HL-60 (cell line): ENCODE results near the gene VDR.
A peak's percentile ranks its signal among the peaks of the same experiment; 100 is the strongest.

Experiments
- DNase-seq, 2 experiments: peaks; one replicate each; pipeline ENCODE4 v3.0.0-alpha.2; 2010 to 2020; ENCODE audit warnings: low read depth in 1 of 2, low spot score in 1 of 2
- H3K27ac ChIP-seq: fragments of 250-450 bp; sonication (Bioruptor Pico); replicated peaks from 2 replicates; pipeline ENCODE4 v1.5.1; 2020; ENCODE audit warnings: mild to moderate bottlenecking, moderate library complexity
- H3K27me3 ChIP-seq: fragments of 250-450 bp; sonication (Bioruptor Pico); 2 replicates; pipeline ENCODE4 v1.5.1; 2021; ENCODE audit warnings: mild to moderate bottlenecking, moderate library complexity; ENCODE audit not compliant: insufficient read depth, poor library complexity, severe bottlenecking
- H3K4me3 ChIP-seq: replicated peaks from 2 replicates; pipeline ENCODE4 v1.5.1; 2011; ENCODE audit warnings: mild to moderate bottlenecking, control low read depth, low read length; ENCODE audit not compliant: insufficient read depth
- GABPA ChIP-seq: IDR thresholded peaks from 2 replicates; pipeline ENCODE4 v1.6.1; 2012; ENCODE audit warnings: low read depth
- POLR2AphosphoS5 ChIP-seq: IDR thresholded peaks from 2 replicates; pipeline ENCODE4 v1.6.1; 2012; ENCODE audit warnings: low read depth
- SPI1 ChIP-seq: IDR thresholded peaks from 2 replicates; pipeline ENCODE4 v1.6.1; 2012; ENCODE audit warnings: low read depth, mild to moderate bottlenecking, borderline replicate concordance
- TF ChIP-seq, protein P1 (sequence below): IDR thresholded peaks from 2 replicates; pipeline ENCODE4 v1.6.1; 2012; ENCODE audit warnings: low read depth; ENCODE audit not compliant: insufficient replicate concordance
- TF ChIP-seq, protein P2 (sequence below): IDR thresholded peaks from one replicate; pipeline ENCODE4 v1.5.1; 2011; ENCODE audit warnings: low read length, control low read depth, inconsistent platforms; ENCODE audit not compliant: insufficient read depth

VDR gene

DNA sequence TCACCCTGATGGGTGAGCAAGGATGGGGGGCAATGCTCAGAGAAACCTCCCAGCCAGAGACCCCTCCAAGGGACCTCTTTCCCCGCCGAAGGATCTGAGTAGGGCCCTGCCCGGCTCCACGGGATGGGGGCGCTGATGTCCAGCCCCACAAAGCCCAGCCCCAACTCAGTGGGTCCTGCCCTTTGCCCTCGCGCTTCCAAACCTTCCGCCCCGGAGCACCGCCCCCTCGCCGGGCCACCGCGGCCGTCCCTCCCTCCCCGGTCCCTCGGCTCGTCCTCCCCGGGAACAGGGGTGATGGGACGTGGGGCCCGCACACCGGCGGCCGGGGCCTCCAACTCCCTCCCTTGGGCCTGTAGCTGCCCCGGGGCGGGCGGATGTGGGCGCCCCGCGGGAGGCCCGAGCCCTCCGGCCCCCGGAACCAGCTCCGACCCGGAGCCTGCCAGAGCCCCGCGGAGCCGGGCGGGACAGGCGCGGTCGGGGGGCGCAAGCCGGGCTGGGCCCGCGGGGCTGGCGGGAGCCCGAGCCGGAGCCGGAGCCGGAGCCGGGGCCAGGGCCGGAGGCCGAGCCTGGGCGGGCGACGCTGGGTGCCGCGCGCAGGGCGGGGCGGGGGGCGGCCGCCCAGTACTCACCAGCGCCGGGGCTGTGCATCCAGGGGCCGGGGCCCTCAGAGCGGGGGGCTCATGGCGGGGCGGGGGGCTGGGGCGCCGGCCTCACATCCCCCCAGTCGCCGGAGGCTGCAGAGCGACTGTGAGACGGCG lies 85.5 kb downstream of the VDR start:
- Histone ChIP-seq H3K4me3 (peak overlapping the region; percentile 55), H3K27ac (peak overlapping the region; percentile 34), H3K27me3 (no peaks in the 10 kb centered on the region)
- TF ChIP-seq GABPA (no peak), POLR2AphosphoS5 (no peak), SPI1 (no peak)
- TF ChIP-seq, protein P1, sequence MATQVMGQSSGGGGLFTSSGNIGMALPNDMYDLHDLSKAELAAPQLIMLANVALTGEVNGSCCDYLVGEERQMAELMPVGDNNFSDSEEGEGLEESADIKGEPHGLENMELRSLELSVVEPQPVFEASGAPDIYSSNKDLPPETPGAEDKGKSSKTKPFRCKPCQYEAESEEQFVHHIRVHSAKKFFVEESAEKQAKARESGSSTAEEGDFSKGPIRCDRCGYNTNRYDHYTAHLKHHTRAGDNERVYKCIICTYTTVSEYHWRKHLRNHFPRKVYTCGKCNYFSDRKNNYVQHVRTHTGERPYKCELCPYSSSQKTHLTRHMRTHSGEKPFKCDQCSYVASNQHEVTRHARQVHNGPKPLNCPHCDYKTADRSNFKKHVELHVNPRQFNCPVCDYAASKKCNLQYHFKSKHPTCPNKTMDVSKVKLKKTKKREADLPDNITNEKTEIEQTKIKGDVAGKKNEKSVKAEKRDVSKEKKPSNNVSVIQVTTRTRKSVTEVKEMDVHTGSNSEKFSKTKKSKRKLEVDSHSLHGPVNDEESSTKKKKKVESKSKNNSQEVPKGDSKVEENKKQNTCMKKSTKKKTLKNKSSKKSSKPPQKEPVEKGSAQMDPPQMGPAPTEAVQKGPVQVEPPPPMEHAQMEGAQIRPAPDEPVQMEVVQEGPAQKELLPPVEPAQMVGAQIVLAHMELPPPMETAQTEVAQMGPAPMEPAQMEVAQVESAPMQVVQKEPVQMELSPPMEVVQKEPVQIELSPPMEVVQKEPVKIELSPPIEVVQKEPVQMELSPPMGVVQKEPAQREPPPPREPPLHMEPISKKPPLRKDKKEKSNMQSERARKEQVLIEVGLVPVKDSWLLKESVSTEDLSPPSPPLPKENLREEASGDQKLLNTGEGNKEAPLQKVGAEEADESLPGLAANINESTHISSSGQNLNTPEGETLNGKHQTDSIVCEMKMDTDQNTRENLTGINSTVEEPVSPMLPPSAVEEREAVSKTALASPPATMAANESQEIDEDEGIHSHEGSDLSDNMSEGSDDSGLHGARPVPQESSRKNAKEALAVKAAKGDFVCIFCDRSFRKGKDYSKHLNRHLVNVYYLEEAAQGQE = no peak
- TF ChIP-seq, protein P2, sequence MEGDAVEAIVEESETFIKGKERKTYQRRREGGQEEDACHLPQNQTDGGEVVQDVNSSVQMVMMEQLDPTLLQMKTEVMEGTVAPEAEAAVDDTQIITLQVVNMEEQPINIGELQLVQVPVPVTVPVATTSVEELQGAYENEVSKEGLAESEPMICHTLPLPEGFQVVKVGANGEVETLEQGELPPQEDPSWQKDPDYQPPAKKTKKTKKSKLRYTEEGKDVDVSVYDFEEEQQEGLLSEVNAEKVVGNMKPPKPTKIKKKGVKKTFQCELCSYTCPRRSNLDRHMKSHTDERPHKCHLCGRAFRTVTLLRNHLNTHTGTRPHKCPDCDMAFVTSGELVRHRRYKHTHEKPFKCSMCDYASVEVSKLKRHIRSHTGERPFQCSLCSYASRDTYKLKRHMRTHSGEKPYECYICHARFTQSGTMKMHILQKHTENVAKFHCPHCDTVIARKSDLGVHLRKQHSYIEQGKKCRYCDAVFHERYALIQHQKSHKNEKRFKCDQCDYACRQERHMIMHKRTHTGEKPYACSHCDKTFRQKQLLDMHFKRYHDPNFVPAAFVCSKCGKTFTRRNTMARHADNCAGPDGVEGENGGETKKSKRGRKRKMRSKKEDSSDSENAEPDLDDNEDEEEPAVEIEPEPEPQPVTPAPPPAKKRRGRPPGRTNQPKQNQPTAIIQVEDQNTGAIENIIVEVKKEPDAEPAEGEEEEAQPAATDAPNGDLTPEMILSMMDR = no peak
- no peak for DNase-seq

DNA sequence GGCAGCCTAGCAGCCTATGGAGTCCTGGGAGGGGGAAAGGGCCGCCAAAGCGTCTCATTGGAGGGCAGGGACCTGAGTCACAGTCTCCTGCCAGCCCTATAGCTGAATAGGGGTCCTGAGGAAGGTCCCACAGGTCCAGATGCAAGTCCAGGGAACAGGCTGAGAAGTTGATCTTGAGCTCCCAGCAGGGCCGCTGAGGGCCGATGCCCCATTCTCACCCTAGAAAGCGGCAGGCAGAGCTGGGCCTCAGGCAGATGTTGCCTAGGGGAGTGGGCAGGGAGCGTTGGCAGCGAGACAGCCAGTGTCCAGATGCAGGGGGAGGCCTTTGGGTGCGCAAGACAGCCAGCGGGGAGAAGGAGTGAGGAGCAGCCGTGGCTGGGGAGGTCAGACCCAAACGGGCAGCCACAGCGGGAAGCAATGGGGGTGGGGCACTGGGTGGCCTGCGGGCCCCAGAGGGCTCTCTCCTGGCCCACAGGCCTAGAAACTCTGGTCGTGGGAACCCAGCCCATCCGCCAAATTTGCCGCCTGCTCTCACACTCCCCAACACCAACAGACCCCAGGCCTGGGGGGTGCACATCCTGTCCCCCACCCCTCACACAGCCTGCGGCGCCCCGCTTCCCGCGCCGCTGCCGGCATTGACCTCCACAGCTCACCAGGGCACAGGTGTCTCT lies 86.2 kb downstream of the VDR start:
- DNase-seq = no peak
- H3K27me3 ChIP-seq = no peaks in the 10 kb centered on the region
- peak overlapping the region; percentile 55 for H3K4me3 ChIP-seq
- TF ChIP-seq, protein P2 = no peak
- no peak for TF ChIP-seq SPI1
- TF ChIP-seq, protein P1 = no peak
- TF ChIP-seq POLR2AphosphoS5 = no peak
- no peak for TF ChIP-seq GABPA
- H3K27ac ChIP-seq = peak overlapping the region; percentile 34; the same call in 1 of the 2 replicates

DNA sequence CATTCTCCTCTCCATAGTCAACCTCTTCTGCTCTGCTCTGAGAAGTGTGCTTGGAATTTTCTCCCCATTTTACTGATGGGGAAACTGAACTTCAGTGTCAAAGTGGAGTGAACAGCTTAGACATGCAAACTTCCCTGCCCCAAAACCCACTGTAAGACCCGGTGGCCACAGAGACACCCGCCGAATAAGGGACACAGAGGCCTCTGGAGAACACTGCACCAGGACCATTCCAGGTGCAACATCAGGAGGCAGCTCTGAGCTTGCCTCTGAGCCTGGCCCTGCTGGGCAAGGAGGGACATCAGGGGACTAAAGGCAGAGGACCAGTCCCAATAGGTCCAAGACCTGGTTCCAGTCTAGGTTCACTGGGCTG lies 86.8 kb downstream of the VDR start:
- TF ChIP-seq, protein P2 = no peak
- TF ChIP-seq, protein P1 = no peak
- TF ChIP-seq GABPA (no peak), POLR2AphosphoS5 (no peak), SPI1 (no peak)
- H3K4me3 ChIP-seq = no peak overlapping the region
- H3K27me3 ChIP-seq = no peaks in the 10 kb centered on the region
- H3K27ac ChIP-seq = no peak overlapping the region
- DNase-seq = no peak
